Endothelial cell of umbilical vein (primary cell): ENCODE data around the gene LEUTX. TPM values are rescaled to one million over a fixed set of nuclear protein-coding genes. Genes with fewer than 3 reads are reported as not detected.

Experiments used
- BruUV-seq: library from RNA; stranded (reverse); fragments of 400-500 nt; replicated peaks from 2 replicates; lab custom pipeline; 2021; lab: Mats Ljungman, UMichigan
- CTCF ChIA-PET: fragments of 300-600, 350-600 bp; sonication (Branson Sonifier 250); formaldehyde crosslinking; loops from one replicate; lab custom pipeline; 2021; ENCODE audit warnings: antibody characterized with exemption, inconsistent platforms; lab: Charles Lee
- POLR2A ChIA-PET: fragments of 300-600, 350-600 bp; sonication (Branson Sonifier 250); formaldehyde crosslinking; loops from one replicate; lab custom pipeline; 2021; ENCODE audit warnings: antibody characterized with exemption, inconsistent platforms; lab: Charles Lee
- DNase-seq: peaks from one replicate; pipeline ENCODE4 v3.0.0-alpha.2; 2011; ENCODE audit warnings: low read depth, low spot score
- FAIRE-seq: peaks from 2 replicates; lab custom pipeline; 2011; peaks lifted over from hg19 to GRCh38; lab: Jason Lieb, UNC
- H2AFZ ChIP-seq: 2 replicates; pipeline ENCODE4 v1.6.0; 2012; ENCODE audit warnings: low read depth, low read length, control low read depth, inconsistent platforms
- H3K27ac ChIP-seq: 2 replicates; pipeline ENCODE4 v1.5.1; 2011; ENCODE audit warnings: low read depth, mild to moderate bottlenecking, control low read depth, low read length, moderate library complexity; ENCODE audit not compliant: insufficient read depth
- H3K27me3 ChIP-seq, 2 experiments: 2 replicates each; pipeline versions ENCODE4 v1.6.0 to v1.6.1; 2011; ENCODE audit warnings: low read length in 2 of 2, mixed read lengths in 1 of 2; ENCODE audit not compliant: control insufficient read depth in 2 of 2, insufficient read depth in 2 of 2
- H3K36me3 ChIP-seq, 2 experiments: 2 replicates in 1 of 2; 3 replicates in 1 of 2; pipeline ENCODE4 v1.5.1; 2011; ENCODE audit warnings: low read length in 2 of 2, mild to moderate bottlenecking in 1 of 2, moderate library complexity in 1 of 2; ENCODE audit not compliant: control insufficient read depth in 2 of 2, insufficient read depth in 2 of 2; ENCODE audit errors: extremely low read depth in 1 of 2
- H3K4me1 ChIP-seq: 3 replicates; pipeline ENCODE4 v1.5.1; 2011; ENCODE audit warnings: mild to moderate bottlenecking, low read length; ENCODE audit not compliant: control insufficient read depth, insufficient read depth; ENCODE audit errors: extremely low read depth
- H3K4me2 ChIP-seq: 2 replicates; pipeline ENCODE4 v1.6.1; 2011; ENCODE audit warnings: low read length, control low read depth, mixed read lengths; ENCODE audit not compliant: insufficient read depth
- H3K4me3 ChIP-seq, 3 experiments: fragments of 200-600 bp in 1 of 3; sonication (generic), shearing (Covaris generic) in 1 of 3; replicated peaks in 1 of 3; 2 replicates each; pipeline ENCODE4 v1.5.1; 2011 to 2016; ENCODE audit warnings: control low read depth in 3 of 3, low read length in 3 of 3, mild to moderate bottlenecking in 2 of 3, inconsistent platforms in 1 of 3, low read depth in 1 of 3, moderate library complexity in 1 of 3; ENCODE audit not compliant: insufficient read depth in 1 of 3
- H3K79me2 ChIP-seq: 2 replicates; pipeline ENCODE4 v1.6.0; 2012; ENCODE audit warnings: low read length, inconsistent platforms; ENCODE audit not compliant: control insufficient read depth, insufficient read depth
- H3K9ac ChIP-seq: replicated peaks from 2 replicates; pipeline ENCODE3; 2011; ENCODE audit warnings: low read length, control low read depth; ENCODE audit not compliant: insufficient read depth; ENCODE audit errors: extremely low read depth
- H3K9me1 ChIP-seq: replicated peaks from 3 replicates; pipeline ENCODE4 v1.6.0; 2011; ENCODE audit warnings: mild to moderate bottlenecking, low read length; ENCODE audit not compliant: control insufficient read depth, insufficient read depth; ENCODE audit errors: extremely low read depth
- H3K9me3 ChIP-seq: replicated peaks from 2 replicates; pipeline ENCODE4 v1.5.1; 2012; ENCODE audit warnings: low read length, inconsistent platforms; ENCODE audit not compliant: control insufficient read depth, insufficient read depth
- H4K20me1 ChIP-seq: replicated peaks from 2 replicates; pipeline ENCODE3; 2011; ENCODE audit warnings: mild to moderate bottlenecking, low read length; ENCODE audit not compliant: control insufficient read depth, insufficient read depth; ENCODE audit errors: extremely low read depth
- EZH2 ChIP-seq: IDR thresholded peaks from 2 replicates; pipeline ENCODE4 v1.6.1; 2012; ENCODE audit warnings: borderline replicate concordance, low read depth, mild to moderate bottlenecking, moderate library complexity, low read length, inconsistent platforms; ENCODE audit not compliant: severe bottlenecking
- GATA2 ChIP-seq: IDR thresholded peaks from 2 replicates; pipeline ENCODE4 v1.7.0; 2011; ENCODE audit warnings: low read depth, mild to moderate bottlenecking, moderate library complexity, mixed read lengths, low read length; ENCODE audit not compliant: insufficient read length, insufficient read depth
- JUN ChIP-seq: IDR thresholded peaks from 2 replicates; pipeline ENCODE4 v1.6.1; 2011; ENCODE audit warnings: borderline replicate concordance, low read depth; ENCODE audit not compliant: insufficient read length, insufficient read depth
- MYC ChIP-seq: IDR thresholded peaks from one replicate; pipeline ENCODE4 v1.6.1; 2011; ENCODE audit warnings: mild to moderate bottlenecking, low read depth, low read length
- POLR2A ChIP-seq: IDR thresholded peaks from 2 replicates; pipeline ENCODE4 v1.6.1; 2012; ENCODE audit warnings: low read depth, mild to moderate bottlenecking, control low read depth, low read length
- dilution Hi-C: fragments of 300-500 bp; cut with MboI; formaldehyde crosslinking; loops from one replicate; pipeline ENCODE4 v1.15.0; 2019; ENCODE audit warnings: low sequenced_read_pairs; ENCODE audit not compliant: extremely low pct_ligation_motif_present
- intact Hi-C: fragments of 100-400 bp; cut with micrococcal nuclease; formaldehyde crosslinking; loops from one replicate; pipeline ENCODE4 v1.10.0; 2022
- polyA plus RNA-seq, 4 experiments: library from polyadenylated mRNA; depleted of rRNA in 3 of 4; stranded (reverse) in 3 of 4; unstranded in 1 of 4; fragments of >200 nt; gene quantifications; 2 replicates each; pipeline versions ENCODE4 v1.2.1 to v1.2.3, GENCODE V29; 2011 to 2012; ENCODE audit warnings: missing spikeins in 1 of 4
- total RNA-seq: library from RNA; stranded (reverse); gene quantifications from 2 replicates; pipeline ENCODE4 v1.2.3, GENCODE V29; 2021
- TF ChIP-seq, protein P1 (sequence below), 2 donors: IDR thresholded peaks; 1 replicate in 1 of 2; 2 replicates in 1 of 2; pipeline ENCODE4 v1.5.1; 2011; ENCODE audit warnings: low read length in 2 of 2, mild to moderate bottlenecking in 2 of 2, moderate library complexity in 2 of 2, control low read depth in 1 of 2, inconsistent platforms in 1 of 2, low read depth in 1 of 2; ENCODE audit not compliant: insufficient read depth in 1 of 2; ENCODE audit errors: extremely low read depth in 1 of 2
- TF ChIP-seq, protein P2 (sequence below): IDR thresholded peaks from 2 replicates; pipeline ENCODE4 v1.6.1; 2011; ENCODE audit not compliant: insufficient read depth, insufficient read length

Gene LEUTX
- total and polyA plus RNA-seq, 2 donors (not counting 3 experiments of a cell fraction or from before 2014, with no cell fraction given), result not detected

GRCh38 chr19:39740395-39740794, 38.3 kb upstream of the LEUTX start:
- no peaks in the 10 kb centered on the region for H3K9me1 ChIP-seq
- H3K79me2 ChIP-seq, result no peaks in the 10 kb centered on the region
- no peak overlapping the region for H3K27ac ChIP-seq
- intact Hi-C loops, result no loop called here
- H3K27me3 ChIP-seq, result peaks cover 0 to 3% of the 10 kb centered on the region in 2 experiments
- no peak for DNase-seq
- H3K36me3 ChIP-seq, result no peaks in the 10 kb centered on the region
- dilution Hi-C loops, result no loop called here
- H3K4me3 ChIP-seq, result no peak overlapping the region
- no peaks in the 10 kb centered on the region for H3K4me1 ChIP-seq
- no TSS peak for BruUV-seq
- CTCF ChIA-PET, result no interaction called here
- no peak for FAIRE-seq
- POLR2A ChIA-PET, result no interaction called here
- TF ChIP-seq GATA2, result no peak
- TF ChIP-seq POLR2A, result no peak
- H3K4me2 ChIP-seq, result no peak overlapping the region
- H2AFZ ChIP-seq, result no peak overlapping the region
- no peaks in the 10 kb centered on the region for H4K20me1 ChIP-seq
- H3K9me3 ChIP-seq, result no peaks in the 10 kb centered on the region
- H3K9ac ChIP-seq, result no peak overlapping the region

DNA sequence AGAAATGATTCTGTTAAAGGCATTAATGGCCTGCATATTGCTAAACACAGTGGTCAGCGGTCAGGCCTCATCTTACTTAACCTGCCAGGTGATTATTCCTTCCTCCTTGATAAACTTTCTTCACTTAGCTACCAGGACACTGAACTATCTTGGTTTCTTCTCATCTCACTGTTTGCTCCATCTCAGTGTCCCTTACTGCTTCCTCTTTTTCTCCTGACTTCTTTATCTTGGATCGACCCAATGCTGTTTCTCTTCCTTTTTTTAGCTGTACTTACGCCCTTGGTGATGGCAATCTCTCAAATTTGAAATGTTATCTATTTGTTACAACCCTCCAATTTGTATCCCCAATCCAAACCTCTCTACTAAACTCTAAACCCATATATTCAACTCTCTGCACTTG, 33.0 kb upstream of the LEUTX start:
- Histone ChIP-seq H3K27ac (no peak overlapping the region), H3K4me2 (no peak overlapping the region), H3K79me2 (no peaks in the 10 kb centered on the region), H3K36me3 (no peaks in the 10 kb centered on the region), H3K27me3 (no peaks in the 10 kb centered on the region), H3K9me3 (no peaks in the 10 kb centered on the region), H4K20me1 (no peaks in the 10 kb centered on the region), H3K9me1 (no peaks in the 10 kb centered on the region), H3K9ac (no peak overlapping the region), H3K4me3 (no peak overlapping the region), H3K4me1 (no peaks in the 10 kb centered on the region), H2AFZ (no peak overlapping the region)
- ChIA-PET POLR2A (no interaction called here), CTCF (no interaction called here)
- no peak for DNase-seq
- dilution Hi-C loops, result no loop called here
- FAIRE-seq, result no peak
- TF ChIP-seq, protein P1, sequence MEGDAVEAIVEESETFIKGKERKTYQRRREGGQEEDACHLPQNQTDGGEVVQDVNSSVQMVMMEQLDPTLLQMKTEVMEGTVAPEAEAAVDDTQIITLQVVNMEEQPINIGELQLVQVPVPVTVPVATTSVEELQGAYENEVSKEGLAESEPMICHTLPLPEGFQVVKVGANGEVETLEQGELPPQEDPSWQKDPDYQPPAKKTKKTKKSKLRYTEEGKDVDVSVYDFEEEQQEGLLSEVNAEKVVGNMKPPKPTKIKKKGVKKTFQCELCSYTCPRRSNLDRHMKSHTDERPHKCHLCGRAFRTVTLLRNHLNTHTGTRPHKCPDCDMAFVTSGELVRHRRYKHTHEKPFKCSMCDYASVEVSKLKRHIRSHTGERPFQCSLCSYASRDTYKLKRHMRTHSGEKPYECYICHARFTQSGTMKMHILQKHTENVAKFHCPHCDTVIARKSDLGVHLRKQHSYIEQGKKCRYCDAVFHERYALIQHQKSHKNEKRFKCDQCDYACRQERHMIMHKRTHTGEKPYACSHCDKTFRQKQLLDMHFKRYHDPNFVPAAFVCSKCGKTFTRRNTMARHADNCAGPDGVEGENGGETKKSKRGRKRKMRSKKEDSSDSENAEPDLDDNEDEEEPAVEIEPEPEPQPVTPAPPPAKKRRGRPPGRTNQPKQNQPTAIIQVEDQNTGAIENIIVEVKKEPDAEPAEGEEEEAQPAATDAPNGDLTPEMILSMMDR (IDR thresholded peaks at IDR 0.05; ENCODE audit: extremely low read depth in 1 of 2, insufficient read depth in 1 of 2, low read depth in 1 of 2, low read length in 2 of 2), result no peak
- no peak for TF ChIP-seq MYC
- TF ChIP-seq, protein P2, sequence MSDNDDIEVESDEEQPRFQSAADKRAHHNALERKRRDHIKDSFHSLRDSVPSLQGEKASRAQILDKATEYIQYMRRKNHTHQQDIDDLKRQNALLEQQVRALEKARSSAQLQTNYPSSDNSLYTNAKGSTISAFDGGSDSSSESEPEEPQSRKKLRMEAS, result no peak
- TF ChIP-seq GATA2, result no peak
- no peak for TF ChIP-seq EZH2
- TF ChIP-seq POLR2A, result no peak
- no peak for TF ChIP-seq JUN
- intact Hi-C loops, result no loop called here
- no TSS peak for BruUV-seq
